ENCODE data around the gene TUB.

The TUB gene

DNA sequence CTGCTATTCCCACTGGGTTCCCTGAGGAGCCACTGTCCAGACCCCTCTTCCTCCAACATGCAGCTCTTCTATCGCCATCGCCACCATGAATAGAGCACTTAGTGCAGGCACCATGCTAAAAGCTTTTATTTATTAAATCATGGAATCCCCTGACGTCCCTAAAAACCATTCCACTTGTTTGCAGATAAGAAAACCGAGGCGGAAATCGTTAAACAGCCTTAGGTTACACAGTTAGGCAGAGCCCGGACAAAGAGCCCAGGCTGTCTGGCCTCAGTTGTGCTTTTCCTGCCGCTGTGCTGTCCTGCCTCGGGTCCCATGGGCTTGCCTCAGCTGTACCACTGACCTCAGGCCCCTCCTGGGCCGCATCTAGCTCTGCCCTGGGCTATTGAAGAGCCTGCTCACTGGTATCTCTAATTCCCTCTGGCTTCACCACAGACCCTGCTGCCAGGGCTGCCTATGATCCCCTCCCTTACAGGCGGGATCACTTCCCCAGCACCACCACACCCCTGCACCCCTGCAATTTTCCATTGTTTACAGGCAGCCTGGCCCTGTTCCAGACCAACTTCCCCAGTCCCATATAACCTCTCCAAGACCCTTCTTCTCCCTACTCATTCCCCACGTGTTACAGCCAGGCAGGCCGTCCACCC is 13.0 kb upstream of the TUB start:
- in situ Hi-C loops (cut with MboI; ENCODE audit: low sequenced_read_pairs): no loop called here

DNA sequence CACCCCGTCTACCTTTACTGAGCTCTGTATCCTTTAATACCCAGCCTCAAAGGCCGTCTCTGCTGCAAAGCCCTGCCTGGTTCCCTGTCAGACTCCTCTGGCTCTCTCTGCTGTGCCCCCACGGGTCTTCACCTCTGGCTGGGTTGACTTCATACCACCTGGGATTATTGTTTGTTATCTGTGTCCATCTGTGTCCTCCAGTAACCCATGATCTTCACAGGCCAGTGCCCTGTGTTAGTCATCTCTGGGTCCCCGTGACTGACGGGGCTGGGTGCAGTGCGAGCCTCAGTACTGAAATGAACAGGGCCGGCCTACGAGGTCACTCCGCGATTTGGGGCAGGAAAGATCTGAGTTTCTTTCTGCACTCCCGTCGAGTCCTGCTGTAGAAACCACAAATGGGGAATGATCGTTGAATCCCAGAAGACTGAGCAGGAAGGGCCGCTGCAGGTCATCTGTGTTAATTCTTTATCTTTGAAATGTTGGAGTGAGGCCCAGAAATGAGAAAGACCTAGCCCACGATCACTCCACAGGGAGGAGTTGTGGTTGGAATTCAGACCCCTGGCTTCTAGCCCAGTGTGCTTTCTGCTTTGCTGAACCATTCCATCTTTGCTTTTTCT is 12.3 kb upstream of the TUB start:
- in situ Hi-C loops (cut with MboI; ENCODE audit: low sequenced_read_pairs): no loop called here

DNA sequence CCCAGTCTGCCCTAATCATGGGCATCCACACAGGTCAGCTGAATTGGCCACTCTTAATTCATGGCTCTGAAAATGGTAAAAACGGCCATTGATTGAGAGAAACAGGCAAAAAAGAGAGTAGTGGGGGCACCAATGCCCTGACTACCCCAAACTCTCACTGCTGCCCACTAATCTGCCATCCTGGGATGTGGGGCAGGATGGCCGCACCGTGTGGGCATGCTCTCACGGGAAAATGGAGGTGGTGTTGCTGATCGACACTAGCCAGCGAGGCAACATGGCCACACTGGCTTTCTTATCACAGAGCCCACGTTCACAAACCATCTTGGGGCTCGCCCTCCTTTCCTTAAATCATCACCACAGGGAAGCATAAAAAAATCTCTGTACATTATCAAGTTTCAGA is 11.2 kb upstream of the TUB start:
- in situ Hi-C loops (cut with MboI; ENCODE audit: low sequenced_read_pairs): no loop called here

DNA sequence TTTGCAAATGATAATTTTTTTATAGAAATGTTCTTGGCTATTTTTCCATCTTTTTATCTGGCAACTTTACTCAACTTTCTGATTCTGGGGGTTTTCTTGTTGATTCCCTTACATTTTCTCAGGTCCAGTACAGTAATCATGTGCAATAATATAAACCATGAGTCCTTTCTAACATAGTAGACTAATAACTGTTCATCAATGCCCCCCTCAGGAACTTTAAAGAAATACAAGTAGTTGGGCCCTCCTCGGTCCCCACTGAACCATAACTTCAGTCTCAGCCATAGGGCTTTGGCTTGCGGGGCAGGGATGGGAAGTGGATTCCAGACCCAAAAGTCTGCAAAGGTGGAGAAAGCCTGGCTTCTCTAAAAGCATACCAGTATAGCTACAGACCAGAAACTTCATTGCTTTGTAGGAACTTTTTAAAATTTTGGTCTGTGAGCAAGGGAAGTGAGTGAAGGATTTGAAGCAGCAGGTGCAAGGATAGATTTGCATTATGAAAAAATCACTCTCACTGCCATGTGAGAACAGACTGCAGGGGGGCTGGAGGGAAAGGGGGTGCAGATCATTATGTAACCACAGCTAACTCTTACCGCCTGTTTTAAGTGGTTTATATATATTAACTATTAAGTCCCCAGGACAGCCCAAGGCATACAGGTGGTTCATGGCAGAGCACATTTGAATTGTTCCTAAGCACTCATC is 10.4 kb upstream of the TUB start:
- in situ Hi-C loops (cut with MboI; ENCODE audit: low sequenced_read_pairs): no loop called here

DNA sequence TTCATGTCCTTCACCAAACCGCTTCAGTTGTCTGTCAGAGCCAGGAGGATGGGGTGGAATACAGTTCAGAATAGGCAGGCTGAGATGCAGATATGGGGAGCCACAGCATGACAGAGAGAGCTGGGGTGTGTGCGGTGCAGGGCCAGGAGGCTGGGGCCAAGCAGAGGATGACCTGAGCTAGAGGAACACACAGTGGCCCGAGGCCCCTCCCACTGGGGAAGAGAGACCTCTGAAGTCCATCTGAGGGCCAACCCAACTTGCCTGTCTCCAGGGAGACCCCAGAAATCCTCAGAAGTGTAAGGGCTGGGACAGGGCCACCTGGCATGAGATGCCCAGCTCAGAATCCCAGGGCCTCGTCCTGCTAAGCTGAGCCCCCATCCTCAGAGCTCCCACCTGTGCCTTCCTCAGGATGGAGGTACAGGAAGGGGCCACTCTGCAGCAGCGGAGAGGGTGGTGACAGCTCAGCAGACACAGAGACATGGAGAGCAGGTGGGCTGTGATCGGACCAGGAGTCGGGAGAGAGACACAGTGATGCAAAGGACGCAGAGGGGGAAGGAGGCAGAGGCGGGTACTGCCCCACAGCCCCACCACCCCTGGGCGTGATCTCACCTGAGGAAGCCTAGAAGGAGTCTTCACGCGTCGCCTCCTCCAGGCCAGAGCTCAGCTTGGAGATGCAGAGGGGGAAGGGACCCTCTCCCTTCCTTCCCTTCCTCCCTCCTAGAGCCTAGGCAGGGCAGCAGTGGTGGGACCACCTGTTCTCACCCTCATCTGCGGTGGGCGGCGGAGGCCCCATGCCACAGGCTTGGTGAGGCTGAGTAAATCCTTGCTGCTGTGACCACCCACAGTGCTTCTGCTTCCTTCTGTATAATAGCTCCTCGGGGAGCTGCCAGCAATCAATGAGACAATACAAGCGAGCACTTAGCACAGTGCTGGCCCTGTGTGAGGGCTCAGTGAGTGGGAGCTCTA is 9.1 kb upstream of the TUB start:
- in situ Hi-C loops (cut with MboI; ENCODE audit: low sequenced_read_pairs): no loop called here

DNA sequence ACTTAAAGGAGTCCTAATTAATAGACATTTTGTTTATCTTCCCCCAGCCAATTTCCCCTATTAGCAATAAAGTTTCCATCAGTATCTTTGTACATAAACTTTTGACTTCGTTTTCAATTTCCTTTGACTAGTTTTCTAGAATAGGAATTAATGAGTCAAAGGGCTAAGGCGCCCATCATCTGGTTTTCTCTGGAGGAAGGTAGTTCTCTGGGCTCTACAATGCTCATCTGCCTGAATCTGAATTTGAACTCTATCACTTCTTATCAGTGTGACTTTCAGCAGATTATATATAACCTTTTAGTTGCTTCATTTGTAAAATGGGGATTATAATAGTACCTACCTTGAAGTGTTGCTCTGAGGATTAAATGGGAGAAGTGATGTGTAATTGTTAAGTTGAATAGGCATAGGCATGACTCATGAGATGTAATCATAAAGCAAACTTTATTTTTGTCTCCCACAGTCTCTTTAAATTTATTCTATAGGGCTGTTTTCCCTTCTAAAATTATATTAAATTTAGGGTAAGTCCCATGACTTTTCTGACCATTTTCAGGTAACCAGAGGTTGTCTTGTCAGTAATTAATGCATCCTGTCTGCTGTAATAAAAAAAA is 5.8 kb upstream of the TUB start:
- in situ Hi-C loops (cut with MboI; ENCODE audit: low sequenced_read_pairs): no loop called here

DNA sequence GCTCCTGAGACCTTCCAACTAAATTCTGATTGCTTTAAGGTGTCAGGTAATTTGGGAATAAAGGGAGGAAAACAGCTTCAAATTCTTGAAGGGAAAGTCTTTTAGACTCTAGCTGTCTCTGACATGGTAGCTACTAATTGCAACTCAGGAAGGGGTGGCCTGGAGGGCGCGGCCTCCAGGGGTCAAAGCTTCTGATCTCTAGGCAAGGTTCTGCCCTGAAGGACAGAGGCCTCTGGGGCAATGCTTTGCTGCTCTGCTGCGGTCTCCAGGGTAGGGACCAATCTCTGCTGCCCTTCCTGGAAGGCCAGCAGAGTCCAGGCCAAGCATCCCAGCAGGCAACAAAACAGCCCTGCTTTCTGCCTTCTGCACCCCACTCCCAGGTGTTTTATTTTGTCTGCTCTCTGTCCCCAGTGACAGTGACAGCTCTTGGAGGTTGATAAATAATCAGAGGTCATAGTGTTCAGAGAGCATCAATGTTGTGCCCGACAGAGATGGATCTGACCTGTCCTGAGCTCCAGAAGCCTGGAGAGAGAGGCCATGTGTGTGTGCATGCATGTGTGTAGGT is 1.8 kb upstream of the TUB start:
- in situ Hi-C loops (cut with MboI; ENCODE audit: low sequenced_read_pairs): no loop called here

DNA sequence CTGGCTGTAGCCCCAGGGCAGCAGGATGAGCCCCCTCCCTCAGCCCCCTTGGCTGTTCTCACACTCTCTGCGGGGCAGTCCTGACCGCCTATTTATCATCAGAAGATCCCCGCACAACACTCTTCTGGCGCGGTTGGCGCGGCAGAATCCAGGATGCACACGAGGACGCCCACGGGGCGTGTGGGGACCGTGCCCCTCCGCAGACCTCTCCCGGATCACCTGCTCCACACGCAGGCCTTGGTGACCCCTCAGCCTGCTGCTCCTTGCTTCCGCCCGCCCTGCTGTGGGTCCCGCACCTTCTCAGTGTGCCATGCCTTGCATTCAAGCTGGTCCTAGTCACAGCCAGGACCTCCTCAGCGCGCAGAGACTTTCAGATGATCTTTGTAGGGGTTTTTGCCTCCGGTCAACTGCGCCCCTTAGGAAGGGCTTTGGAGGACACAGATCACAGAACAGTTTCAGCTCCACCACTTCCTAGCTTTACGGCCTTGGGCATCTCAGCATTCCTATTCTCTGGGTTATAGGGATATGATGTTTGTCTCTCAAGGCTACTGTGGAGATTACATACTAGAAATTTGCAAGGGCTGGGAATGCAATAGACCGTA is 841 bp upstream of the TUB start:
- in situ Hi-C loops (cut with MboI; ENCODE audit: low sequenced_read_pairs): no loop called here

DNA sequence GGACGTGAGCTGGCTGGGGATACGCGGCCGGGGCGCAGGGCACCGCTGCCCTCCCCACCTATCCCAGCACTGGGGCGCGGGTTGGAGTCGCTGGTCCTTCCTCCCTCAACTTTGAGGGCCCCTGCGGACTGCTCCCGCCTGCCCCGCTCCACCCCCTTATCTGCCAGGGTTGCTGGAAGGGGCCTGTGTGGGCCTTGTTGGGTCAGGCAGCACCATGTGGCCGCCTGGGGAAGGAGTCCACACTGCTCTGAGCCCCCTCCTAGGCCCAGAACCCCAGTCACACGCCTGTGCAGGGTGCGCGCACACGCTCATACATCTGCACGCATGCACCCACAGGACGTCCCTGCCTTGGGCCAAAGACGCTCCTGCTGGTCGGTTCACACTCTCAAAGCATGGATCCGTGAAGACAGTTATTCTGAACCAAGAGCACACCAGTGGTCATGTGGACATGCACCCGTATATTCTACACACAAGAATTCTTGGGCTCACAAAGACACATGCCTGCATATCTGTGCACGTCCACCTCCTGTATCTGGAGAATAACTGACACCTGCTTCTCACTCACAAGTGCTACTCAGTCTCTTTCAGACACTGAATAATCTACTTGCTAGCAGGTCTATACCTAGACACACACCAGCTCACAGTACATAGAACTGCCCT is 710 bp downstream of the TUB start:
- in situ Hi-C loops (cut with MboI; ENCODE audit: low sequenced_read_pairs): no loop called here

DNA sequence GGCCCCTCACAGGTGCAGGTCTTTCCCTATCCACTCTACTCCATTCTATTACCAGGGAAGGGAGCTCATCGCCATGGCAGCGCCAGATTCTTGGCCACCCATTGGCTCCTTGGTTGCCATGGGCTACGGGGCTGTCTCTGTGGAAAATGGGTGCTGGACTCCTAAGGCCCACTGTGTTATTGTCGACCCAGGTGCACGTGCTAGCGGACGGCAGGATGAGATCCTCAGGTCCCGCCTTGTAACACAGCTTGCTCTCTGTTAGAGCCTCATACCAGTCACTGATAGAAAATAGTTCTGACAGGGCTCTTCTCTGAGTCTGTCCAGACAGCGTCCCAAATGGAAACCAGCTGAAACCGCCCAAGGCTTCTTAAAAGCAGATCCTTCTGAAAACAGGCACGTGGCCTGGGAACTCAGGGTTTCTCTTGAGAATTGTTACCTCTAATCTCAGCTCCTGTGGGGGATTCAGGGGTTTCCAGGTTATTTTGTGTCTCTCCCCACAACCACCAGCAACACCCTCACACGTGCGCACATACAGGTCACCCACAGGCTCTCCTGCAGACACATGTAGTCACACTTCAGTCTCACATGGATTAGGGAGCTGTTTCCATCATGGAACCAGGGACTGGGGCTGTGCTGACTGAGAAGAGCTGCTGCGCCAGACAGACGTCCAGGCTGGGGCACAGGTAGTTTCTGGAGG is 1.5 kb downstream of the TUB start:
- in situ Hi-C loops (cut with MboI; ENCODE audit: low sequenced_read_pairs): no loop called here

DNA sequence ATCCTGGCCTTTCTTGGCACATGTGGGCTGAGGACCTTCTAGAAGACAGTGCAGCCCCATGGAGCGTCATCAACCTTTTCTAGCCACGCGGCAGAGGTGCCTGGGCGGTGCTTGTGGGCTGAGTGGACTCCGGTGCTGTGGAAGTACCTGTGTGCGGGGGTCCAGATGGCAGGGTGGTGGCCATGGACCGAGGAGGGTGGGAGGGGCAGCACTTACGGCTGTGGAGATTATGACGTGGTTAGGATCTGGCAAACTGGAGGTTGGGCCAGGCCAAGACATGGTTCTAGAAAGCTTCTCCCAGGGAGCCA is 2.0 kb downstream of the TUB start:
- in situ Hi-C loops (cut with MboI; ENCODE audit: low sequenced_read_pairs): no loop called here

DNA sequence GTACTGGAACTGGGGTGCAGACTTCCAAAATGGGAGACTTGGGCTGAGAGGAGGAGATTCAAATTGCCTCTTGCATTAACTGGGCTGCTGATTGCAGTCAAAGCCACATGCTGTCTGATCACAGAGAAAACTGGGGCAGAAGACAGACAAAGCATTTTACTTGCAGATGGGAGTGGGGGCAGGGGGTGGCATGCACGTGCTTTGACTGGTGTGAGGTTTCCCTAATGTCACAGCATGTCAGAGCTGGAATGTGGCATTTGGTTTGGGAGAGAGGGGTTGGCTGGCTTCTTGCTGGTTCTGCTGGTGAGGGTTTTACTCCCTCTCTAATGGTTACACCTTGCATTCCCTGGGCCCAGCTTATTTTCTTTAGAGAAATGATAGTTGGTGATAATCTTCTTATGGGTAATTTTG is 2.9 kb downstream of the TUB start:
- in situ Hi-C loops (cut with MboI; ENCODE audit: low sequenced_read_pairs): no loop called here

DNA sequence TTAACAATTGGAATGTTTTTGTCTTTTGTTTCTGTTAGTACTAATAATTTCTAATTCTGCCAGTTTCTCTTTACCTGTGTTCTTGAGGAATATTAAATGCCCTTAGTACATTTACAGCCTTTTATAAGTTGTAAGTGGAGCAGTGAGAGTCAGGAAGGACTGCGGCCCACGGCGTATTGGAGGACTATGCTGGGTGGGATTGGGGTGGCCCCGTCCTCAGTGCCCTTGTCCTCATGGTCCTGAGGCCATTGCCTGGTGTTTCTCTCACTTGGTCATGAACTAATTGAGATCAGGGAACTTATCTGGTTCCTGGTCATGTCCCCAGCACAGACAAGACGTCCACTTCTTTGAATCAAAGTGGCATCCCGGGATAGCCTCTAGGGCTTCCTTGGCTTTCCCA is 3.3 kb downstream of the TUB start:
- in situ Hi-C loops (cut with MboI; ENCODE audit: low sequenced_read_pairs): no loop called here

DNA sequence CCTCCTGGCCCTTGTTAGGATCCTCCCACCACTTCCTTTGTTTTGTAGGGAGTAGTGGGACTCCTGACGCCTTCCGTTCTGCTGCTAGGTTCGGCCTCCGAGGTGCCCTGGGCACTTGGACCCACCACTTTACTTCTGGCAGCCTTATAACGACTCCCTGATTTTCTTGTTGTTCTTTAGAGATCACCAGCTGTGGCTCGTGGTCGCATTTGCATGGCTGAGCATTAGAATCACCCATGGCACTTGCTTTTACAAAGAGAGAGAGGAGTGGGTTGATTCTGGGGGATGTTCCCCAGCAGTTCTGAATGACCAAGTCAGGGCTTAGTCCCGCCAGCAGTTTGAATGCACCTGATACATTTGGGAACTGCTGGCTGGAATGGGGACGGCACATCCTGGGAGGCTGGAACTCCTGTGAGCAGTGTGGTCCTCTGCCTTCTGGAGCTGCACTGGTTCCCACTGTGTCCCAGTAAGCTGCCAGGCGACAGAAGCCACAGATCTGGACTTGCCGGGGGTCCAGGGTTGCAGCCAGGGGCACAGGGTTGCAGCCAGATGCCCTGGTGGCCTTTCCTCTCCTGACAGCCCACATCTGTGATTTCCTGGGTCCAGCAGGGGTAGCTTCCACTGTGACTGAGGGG is 4.1 kb downstream of the TUB start:
- in situ Hi-C loops (cut with MboI; ENCODE audit: low sequenced_read_pairs): no loop called here

DNA sequence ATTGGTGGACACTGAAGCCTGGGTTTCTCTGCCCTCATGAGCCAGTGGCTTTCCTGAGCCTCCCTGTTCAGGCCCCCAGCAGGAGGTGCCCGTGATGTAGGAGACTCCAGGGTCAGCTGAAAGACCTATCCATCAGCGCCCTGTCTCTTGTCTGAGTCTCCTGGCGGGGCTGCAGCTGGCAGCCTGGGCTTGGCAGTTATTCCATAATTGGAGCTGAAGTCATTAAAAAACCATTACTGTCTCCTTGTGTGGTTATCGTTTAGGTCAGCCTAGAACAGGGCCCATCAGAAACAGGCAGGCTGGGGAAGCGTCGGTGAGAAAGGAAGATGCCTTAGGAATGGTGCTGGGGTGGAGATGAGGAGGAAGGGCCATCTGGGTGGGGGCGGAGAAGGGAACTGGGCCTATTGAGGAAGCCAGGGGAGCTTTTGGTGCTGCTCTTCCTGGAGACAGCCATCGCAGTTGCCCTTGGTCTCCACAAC is 5.0 kb downstream of the TUB start:
- in situ Hi-C loops (cut with MboI; ENCODE audit: low sequenced_read_pairs): no loop called here

DNA sequence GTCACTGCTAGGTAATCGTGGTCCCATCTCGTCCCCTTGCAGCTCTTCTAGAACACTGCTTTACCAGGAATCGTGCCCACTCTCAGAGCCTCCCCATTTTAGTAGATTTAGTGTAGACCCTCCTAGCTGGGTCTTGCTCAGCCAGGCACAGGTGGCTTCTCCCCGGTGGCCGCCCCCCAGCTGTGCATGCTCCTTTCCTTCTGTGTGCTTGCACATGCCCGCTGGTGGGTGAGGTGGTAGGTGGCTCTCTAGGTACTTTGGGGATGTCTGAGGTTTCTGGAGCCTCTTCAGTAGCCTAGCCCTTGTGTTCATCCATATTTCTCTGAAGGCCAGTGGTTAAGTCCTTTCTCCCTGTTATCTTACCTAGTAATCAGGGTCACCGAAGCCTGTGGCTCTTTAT is 5.6 kb downstream of the TUB start:
- in situ Hi-C loops (cut with MboI; ENCODE audit: low sequenced_read_pairs): no loop called here

DNA sequence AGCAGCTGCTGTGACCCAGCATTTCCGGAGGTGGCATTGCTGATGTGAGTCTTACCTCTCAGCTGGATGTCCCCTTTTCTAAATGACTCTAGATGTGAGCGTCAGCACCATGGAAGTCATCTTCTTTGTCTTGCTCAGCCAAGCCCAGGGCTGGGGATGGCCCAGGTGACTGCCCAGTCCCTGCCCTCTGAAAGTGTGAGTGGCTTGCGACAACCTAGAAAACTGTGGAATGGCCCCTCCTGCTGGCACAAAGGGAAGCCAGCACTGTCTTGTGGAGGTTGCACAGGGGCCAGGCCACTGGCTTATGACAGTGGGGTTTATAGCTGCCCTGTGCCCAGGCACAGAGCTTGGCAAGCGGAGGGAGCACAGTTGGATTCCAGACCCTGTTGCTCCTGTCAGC is 6.2 kb downstream of the TUB start:
- in situ Hi-C loops (cut with MboI; ENCODE audit: low sequenced_read_pairs): no loop called here

DNA sequence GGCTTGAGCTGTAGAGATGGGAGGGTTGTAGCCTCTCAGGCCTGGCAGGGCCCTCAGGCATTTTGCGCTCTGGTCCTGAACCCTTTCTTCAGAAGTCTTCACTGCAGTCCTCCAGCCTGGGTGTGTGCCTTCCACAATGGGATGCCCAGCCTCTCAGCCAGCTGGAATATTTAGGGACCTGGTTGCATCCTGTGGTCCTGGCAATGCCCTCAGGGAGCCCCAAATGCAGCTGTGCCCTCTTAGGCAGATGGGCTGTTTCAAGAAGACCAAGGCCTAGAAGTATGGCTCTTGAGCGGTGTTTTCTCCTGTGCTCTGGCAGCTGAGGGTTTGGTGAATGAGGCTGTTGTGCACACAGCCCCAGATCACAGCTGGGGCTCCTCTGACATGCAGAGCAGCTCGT is 6.7 kb downstream of the TUB start:
- in situ Hi-C loops (cut with MboI; ENCODE audit: low sequenced_read_pairs): no loop called here
